ENCODE results near the gene PI4K2A. TPM values are rescaled to one million over a fixed set of nuclear protein-coding genes. Genes with fewer than 3 reads are reported as not detected.

The PI4K2A gene
- total RNA-seq (2014; rRNA removed; shearing (Covaris generic)) = 10.4 and 10.6 TPM in 2 replicates

DNA sequence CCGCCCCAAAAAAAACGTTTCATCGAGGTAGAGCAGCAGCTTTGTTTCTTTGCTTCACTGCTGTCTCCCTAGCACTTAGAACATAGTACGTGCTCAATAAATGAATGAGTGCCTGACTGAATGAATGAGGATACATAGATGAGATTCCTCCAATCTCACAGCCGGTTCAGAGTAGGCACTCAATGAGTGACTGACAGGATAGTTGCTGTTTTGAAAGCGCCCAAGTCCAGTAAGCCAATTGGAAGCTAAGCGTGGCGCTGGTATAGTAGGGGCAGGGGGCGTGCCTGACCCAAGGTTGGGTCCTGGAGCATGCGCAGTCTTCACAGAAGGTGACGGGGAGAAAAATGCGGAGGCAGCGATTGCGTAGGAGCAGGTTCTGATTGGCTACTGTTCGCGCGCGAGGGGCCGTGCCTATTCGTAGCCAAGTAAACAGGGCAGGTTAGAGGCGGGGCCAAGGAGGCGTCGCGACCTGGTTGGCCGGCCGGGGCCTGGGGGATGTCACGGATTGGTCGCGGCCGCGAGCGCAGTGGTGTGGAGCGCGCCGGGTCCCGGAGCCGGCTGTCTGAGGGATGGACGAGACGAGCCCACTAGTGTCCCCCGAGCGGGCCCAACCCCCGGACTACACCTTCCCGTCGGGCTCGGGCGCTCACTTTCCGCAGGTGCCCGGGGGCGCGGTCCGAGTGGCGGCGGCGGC is at the start of gene PI4K2A:
Gene PI4K2A, plus strand, starts transcription at position 498 of the 694 bp plus-strand sequence. Its CDS starts 72 bp downstream, at position 570.
- peak; percentile 97 for DNase-seq (ENCODE audit: low read depth)

DNA sequence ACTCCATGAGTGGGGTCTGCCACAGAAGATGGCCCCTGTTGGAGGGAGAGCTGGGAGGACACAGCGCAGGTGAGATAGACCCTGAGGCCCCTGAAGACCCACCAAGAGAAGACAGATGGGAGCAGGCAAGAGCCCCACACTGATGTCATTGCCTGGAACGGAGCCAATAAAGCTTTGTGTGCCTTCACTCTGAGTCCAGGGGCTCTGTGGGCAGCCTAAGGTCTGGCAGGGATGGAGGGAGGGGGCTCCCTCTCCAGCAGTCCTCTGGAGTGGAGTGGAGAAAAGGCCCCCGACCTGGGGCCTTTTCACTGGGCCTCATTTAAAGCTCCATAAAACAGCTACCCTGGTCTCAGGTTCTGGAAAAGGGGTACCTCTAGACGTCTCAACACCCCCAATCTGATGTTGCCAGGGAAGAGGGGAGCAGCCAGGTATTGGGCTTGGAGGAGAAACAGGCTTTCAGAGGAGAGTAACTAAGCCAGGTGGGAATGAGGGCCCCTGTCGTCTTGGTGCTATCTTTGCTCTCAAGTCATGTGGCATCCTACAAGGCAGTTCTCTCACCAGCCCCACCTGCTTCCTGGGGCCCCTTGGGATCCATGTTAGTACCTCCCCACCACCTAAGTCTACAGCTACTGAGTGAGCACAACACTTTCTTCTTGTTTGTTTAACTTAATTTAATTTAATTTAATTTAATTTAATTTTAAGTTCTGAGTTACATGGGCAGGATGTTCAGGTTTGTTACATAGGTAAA is 49.5 kb upstream of the PI4K2A start:
- DNase-seq (ENCODE audit: low read depth) = no peak

DNA sequence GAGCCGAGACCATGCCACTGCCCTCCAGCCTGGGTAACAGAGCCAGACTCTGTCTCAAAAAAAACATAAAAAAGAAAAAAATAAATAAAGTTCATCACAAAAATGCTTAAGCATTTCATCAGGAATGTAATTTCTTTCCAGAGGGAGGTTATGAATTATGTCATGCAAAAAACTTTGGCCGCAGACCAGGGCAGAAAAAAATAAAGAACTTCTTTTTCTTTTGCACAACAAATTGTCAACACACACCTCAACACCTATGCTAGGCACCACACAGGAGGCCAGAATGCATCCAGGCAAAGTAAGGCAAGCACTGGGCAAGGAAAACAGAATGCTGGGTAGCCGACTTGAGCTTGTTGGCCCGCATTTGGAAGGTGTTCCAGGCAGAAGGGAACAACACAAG is 47.0 kb upstream of the PI4K2A start:
- no peak for DNase-seq (ENCODE audit: low read depth)

DNA sequence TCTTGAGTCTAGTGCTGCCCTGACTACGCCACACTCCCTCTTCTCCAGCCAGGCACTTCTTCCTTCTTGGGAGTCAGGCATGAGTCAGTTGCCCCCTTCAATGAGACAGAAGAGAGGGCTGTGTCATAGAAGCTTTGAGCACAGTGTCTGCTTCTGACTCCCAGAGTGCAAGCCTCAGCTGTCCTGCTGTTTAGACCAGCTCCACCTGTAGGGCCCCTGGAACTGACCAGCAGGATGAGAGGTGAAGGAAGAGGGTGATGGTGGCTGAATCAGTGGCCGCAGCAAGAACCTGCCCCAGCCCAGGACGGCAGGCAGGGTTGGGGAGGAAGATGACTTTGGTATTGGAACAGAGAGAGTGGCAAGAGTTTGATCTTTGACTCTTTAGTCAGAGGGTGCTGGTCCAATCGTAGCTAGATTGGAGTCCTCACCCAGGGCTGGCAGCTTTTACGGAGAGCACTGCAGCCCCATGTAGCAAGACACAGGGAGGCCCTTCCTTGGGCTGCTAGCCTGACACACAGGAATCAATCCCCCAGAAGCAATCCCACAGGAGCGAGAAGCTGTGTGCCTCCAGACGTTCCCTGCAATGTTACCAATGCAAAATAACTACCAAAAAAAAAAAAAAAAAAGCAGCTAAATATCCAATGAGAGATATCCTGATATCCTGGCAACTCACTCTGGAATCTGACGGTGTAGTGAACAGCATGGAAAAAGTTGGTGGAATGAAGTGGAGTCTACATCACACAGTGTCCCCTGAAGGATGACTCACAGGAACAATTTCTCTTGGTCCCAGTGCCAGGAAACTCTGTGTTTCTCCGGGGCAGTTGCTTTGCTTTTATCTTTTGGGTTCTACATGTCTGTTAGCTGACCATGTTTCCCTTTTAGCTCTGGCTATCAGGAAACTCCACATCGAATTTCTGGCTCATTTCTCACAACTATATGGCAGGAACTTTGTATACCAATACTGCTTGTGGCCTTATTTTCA is 44.1 kb upstream of the PI4K2A start:
- peak; percentile 88 for DNase-seq (ENCODE audit: low read depth)

DNA sequence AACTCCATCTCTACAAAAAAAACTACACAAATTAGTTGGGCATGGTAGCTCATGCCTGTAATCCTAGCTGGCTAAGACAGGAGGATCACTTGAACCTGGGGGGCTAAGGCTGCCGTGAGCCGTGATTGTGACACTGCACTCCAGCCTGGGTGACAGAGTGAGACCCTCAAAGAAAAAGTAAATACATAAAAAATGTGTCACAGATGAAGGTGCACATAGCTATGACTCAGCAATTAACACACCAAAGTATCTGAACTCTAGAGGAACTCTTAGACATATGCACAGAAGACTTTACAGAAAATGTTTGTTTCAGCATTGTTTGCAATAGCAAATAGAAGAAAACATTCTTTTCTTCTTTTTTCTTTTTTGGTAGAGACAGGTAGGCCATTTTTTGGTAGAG is 42.7 kb upstream of the PI4K2A start:
- no peak for DNase-seq (ENCODE audit: low read depth)

DNA sequence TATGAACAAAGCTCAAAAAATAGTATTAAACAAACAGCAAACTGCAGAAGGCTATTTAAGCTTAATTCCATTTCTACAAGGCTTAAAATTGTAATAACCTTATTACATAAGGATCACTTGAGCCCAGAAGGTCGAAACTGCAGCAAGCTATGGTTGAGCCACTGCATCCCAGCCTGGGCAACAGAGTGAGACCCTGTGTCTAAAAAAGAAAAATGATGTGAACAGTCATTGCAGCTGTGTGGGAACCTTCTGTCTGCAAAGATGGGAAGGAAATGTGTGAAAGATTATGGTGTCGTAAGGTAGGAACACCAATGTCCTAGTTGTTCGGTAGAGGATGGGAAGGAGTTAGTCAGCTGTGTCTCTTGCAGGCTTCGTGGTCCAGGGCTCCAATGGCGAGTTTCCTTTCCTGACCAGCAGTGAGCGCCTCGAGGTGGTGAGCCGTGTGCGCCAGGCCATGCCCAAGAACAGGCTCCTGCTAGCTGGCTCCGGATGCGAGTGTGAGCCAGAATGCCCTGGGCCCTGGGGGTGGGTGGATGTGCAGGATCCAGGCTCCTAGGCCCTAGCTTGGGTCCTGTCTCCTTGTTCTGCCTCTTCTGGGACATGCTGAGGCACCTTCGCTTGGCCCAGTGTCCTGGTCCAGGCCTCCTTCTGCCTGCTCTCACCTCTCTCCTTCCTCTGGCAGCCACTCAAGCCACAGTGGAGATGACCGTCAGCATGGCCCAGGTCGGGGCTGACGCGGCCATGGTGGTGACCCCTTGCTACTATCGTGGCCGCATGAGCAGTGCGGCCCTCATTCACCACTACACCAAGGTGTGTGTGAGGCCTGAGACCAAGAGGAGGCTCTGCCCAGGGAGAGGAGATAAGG is 41.8 kb upstream of the PI4K2A start:
- DNase-seq (ENCODE audit: low read depth) = no peak

DNA sequence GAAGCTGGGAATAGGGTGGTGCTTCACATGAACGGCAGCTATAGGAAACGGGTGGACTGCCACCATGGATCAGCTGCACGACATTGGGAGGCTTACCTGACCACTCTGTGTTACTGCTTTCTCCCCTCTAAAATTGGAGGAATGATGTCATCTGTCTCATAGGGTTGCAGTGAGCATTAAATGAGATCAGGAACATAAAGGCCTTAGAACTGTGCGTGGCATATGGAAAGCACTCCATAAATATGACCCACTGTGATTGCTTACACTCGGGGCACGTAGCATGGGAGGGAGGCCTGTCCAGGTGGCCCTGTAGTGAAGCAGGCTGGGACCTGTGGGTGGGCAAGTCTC is 41.2 kb upstream of the PI4K2A start:
- DNase-seq (ENCODE audit: low read depth) = no peak

DNA sequence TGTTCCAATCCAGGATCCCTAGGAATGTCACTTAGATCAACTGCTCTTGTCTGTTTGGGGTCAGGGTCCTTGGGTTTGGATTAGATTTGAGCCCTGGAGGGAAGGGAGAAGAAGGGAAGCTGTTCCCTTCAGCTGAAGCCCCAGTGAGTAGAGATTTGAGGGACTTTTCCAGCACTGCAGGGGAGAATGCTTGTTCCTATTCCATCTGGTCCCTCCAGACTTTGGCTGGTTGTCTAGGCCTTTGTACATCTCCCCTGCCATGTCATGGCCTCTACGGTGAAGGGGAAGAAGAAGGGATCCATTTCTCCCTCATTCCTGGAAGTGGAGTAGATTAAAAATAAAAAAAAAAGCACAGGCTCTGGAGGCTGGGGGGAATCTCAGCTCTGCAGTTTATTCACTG is 39.9 kb upstream of the PI4K2A start:
- no peak for DNase-seq (ENCODE audit: low read depth)

DNA sequence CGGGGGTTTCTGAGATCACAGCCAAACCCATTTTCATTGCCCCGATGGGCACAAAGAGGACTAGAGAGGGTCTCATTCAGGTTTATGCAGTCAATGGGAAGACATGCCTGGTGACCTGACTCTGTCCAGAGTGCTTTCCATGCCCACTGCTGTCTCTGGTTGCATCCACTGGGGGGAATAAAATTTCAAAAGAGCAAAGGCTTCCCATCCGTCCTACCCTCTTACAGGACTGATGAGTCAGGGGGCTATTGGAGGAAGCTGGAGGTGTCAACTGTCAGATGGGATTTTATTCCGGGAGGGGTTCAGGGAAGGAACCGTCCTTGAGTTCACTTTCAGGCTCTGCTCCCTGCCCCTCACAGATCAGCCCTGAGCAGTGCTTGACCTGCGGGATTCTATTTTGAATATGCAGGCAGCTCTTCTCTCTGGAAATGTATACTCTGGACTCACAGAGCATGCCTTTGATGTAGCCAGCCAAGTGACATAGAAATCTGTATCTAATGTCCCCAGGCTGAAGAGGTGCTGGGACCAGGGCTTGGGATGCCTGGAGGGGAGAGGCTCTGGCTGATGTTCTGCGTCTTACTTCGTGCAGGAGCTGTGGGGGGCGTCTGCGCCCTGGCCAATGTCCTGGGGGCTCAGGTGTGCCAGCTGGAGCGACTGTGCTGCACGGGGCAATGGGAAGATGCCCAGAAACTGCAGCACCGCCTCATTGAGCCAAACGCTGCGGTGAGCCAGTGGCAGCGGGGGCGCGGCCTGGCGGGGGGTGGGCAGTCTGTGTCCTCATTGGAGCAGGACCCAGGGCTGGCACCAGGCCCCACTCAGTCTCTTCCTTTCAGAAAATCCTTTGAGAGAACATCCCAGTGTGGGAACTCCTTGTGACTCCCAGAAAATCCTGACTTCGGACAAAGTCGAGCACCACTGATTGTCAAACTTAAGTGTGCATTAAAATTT is 38.9 kb upstream of the PI4K2A start:
- DNase-seq (ENCODE audit: low read depth) = no peak

DNA sequence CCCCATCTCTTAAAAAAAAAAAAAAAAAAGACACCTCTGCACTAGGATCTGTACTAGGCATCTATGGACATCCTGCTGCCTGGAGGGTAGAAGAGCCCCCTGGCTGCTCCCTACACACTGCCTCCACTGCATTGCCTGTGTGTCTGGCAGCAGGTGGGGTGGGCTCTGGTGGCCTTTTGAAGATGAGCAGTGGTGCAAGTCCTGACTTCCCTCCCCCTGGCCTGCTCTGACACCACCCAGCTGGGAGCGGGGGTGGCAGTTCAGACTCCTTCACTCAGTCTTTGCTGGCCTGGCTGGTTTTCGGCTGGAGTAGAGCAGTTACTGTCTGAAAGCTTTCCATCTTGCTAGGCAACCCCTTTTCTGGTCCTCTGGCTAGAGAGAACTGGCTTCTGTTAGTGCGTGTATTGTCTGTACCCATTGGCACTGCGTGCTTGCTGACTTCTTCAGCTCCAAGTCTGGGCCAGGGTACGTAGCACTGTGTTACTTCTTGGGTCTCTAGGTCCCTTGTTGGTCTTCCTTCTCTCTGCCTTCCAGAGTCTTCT is 33.3 kb upstream of the PI4K2A start:
- DNase-seq (ENCODE audit: low read depth) = no peak

DNA sequence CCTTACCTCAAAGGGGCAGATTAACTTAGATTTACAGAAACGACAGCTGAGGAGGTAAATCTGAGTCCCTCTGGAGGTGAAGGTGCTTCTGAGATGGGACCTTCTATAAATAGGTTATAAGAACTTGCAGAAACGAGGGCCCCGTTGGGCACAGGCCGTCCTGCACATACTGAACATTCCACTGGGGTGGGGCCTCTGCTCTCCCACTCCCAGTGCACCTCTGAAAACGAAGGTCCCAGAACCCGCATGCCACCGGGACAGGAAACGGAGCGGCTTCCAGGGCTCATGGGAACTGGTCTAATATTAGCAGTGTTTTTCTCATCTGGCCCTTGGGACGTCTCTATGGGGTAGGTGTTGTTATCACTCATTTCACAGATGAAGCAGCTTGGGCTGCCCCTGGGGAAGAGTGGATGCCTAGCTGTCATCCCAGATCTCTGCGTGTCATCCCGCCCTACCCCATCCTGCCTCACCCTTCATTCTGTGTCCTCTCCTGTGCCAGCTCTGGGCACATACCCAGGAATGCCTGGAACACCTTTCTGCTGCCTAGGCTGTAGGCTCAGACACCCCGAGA is 31.4 kb upstream of the PI4K2A start:
- no peak for DNase-seq (ENCODE audit: low read depth)

DNA sequence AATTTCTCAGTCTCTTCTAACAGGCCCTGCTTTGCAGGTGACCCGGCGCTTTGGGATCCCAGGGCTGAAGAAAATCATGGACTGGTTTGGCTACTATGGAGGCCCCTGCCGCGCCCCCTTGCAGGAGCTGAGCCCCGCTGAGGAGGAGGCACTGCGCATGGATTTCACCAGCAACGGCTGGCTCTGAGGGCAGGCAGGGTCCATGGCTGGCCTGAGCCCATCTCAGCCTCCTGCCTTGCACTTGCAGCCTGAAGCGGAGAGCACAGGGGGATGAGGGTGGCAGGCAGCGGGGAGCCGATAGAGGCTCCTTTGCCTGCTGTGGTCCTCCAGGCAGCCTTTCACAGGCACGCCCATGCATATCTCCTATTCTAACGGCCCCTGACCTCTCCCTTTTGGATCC is 29.0 kb upstream of the PI4K2A start:
- DNase-seq (ENCODE audit: low read depth) = no peak

DNA sequence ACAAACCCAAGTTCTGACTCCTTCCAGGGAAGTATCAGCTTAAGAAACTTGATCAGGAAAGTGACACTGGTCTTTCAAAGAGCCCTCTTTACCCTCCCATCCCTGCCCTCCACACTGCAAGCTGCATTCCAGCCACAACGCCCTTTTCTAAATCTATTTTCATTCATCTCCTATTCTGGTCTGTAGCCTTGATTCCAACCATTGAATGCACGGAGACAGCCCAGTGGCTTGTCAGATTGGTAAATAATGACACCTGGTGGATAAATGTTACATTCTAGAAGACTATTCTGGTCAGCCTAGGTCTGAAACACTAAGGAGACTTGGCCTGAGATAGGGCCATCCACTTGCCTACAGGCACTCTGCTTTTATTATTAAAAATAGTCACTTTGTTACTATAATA is 28.1 kb upstream of the PI4K2A start:
- peak; percentile 64 for DNase-seq (ENCODE audit: low read depth)

DNA sequence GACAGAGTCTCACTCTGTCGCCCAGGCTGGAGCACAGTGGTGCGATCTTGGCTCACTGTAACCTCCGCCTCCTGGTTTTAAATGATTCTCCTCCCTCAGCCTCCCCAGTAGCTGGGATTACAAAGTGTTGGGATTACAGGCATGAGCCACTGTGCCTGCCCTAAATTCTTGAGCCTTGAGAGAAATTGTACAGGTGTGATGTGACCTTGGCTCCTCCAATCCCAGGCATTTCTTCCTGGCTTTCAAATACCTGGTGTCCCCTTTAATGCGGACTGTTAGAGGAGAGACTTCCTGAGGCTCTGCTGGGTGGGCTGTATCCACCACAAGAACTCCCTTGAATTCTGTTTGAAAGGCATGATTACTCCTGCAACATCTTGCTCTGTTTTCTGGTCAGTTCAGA is 22.2 kb upstream of the PI4K2A start:
- DNase-seq (ENCODE audit: low read depth) = no peak

DNA sequence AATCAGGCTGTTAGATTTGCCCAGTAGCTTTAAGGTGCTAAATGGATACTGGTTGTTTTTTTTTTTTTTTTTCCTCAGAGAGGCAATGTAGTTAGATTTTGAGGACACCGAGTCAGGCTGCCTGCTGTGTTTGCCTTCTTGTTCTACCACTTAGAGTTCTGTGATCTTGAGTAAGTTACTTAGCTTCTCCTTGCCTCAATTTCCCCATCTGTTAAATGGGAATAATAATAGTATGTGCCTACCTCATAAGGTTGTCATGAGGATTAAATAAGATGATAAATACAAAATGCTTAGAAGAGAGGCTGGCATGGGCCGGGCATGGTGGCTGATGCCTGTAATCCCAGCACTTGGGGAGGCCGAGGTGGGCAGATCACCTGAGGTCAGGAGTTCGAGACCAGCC is 21.7 kb upstream of the PI4K2A start:
- DNase-seq (ENCODE audit: low read depth) = no peak

DNA sequence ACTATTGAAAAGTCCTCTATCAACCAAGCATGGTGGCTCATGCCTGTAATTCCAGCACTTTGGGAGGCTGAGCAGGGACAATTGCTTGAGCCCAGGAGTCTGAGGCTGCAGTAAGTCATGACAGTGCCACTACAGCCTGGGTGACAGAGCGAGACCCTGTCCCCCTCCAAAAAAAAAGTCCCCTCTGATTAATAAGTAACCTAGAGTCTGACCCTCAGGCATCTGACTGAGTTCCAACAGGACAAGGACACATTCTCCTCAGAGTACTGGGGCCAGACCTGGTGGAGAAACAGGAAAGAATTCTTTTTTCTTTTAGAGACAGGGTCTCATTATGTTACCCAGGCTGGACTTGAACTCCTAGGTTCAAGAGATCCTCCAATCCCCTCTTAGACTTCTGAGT is 17.2 kb upstream of the PI4K2A start:
- no peak for DNase-seq (ENCODE audit: low read depth)

DNA sequence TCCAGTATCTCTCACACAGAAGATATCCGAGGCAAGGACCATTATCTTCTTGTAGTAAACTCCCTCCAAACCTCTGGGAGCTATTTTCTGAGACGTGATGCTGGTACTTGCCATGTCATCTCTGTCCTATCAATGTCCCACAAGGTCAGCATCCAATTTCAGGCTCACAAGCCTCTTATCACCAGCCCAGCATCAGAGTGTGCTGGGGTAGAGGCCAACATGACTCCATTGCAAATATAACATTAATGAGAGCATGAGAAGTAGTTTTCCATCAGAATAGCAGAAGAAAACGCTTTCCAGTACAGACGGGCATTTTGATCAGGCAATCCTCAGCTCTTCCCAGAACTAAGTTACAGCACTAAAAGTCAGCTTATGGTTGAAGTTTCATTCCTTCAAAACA is 12.7 kb upstream of the PI4K2A start:
- no peak for DNase-seq (ENCODE audit: low read depth)

DNA sequence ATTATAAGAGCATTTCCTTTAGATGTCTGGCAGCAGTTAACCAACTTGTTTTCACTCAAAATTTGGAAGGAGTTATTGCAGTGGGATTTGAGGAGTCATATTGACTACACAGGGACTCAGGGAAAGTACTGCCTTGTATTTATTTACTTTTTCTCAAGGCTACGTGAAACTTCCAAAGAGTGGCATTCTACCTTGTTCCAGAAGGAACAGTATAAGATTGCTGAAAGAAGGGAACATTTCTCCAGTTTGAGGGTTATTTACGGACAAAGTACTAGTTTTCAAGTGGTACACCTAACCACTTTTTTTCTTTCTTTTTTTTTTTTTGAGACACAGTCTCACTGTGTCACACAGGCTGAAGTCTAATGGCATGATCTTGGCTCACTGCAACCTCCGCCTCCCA is 12.2 kb upstream of the PI4K2A start:
- DNase-seq (ENCODE audit: low read depth) = no peak

DNA sequence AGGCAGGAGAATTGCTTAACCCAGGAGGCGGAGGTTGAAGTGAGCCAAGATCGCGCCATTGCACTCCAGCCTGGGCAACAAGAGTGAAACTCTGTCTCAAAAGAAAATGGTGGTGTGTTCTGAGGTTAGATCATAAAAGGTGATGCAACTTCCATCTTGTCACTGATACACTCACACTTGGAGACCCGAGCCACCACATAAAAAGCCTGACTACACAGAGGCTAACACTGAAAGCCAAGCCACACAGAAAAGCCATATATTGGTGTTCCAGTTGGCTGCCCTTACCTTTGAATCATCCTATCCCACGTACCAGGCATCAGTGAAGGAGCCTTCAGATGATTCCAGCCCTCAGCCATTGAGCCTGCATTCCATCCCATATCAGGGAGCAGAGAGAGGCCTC is 11.2 kb upstream of the PI4K2A start:
- DNase-seq (ENCODE audit: low read depth) = no peak

DNA sequence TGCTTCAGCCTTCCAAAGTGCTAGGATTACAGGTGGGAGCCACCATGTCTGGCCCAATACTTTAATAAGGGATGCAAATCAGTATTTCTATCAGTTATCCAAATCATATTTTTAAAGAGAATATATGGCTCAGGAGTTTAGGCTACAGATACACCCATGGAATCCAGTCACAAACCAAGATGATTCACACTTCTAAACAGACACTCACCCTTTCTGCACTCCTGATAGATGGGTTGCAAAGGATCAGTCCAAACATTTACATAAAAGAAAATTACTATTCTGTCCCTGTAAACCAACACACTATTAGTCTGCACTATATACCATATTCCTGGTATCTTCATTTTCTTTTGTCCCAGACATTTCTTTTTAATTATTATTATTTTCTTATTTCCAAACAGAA is 9.4 kb upstream of the PI4K2A start:
- no peak for DNase-seq (ENCODE audit: low read depth)

All from RPMI7951 (cell line).